PFSK-1 (cell line): ENCODE data around the gene VPS37D.

ENCODE experiments used
- FOXP2 ChIP-seq: optimal IDR thresholded peaks from 2 replicates; pipeline ENCODE3; 2011; ENCODE audit warnings: borderline replicate concordance, control low read depth, inconsistent platforms; ENCODE audit not compliant: insufficient read depth; ENCODE audit errors: extremely low read length, extremely low read depth
- POLR2AphosphoS5 ChIP-seq: IDR thresholded peaks from 2 replicates; pipeline ENCODE4 v1.6.1; 2012; ENCODE audit warnings: low read depth, mild to moderate bottlenecking, control low read depth, low read length, moderate library complexity
- SIN3A ChIP-seq: IDR thresholded peaks from 2 replicates; pipeline ENCODE4 v1.6.1; 2012; ENCODE audit warnings: mild to moderate bottlenecking, low read length, moderate library complexity, borderline replicate concordance; ENCODE audit not compliant: insufficient read depth

GRCh38 chr7:73671322-73671661 is 3.7 kb downstream of the VPS37D start:
- TF ChIP-seq SIN3A = no peak
- TF ChIP-seq POLR2AphosphoS5 = no peak
- no peak for TF ChIP-seq FOXP2
